Liver (tissue), 9 donors: ENCODE results near the gene SELENOO. TPM values are rescaled to one million over a fixed set of nuclear protein-coding genes. Genes with fewer than 3 reads are reported as not detected.

Experiments
- DNase-seq: peaks from one replicate; pipeline ENCODE4 v3.0.0-alpha.2; 2017; ENCODE audit warnings: low spot score
- H3K27ac ChIP-seq, 2 donors: one replicate each; pipeline ENCODE4 v1.7.0; 2013; ENCODE audit warnings: inconsistent platforms in 2 of 2, low read length in 2 of 2, control low read depth in 1 of 2, low read depth in 1 of 2, mild to moderate bottlenecking in 1 of 2
- H3K27me3 ChIP-seq, 4 donors: one replicate each; pipeline versions ENCODE4 v1.6.1 to v1.7.0; 2013; ENCODE audit warnings: low read length in 3 of 4, inconsistent platforms in 1 of 4, mild to moderate bottlenecking in 1 of 4, moderate library complexity in 1 of 4; ENCODE audit not compliant: control insufficient read depth in 4 of 4, insufficient read depth in 4 of 4
- H3K36me3 ChIP-seq, 4 donors: one replicate each; pipeline versions ENCODE4 v1.6.1 to v1.7.0; 2013; ENCODE audit warnings: low read length in 3 of 4, mild to moderate bottlenecking in 3 of 4, low read depth in 1 of 4, moderate library complexity in 1 of 4; ENCODE audit not compliant: control insufficient read depth in 4 of 4, insufficient read depth in 3 of 4
- H3K4me1 ChIP-seq, 4 donors: one replicate each; pipeline versions ENCODE4 v1.6.1 to v1.7.0; 2013; ENCODE audit warnings: low read length in 3 of 4, mild to moderate bottlenecking in 3 of 4, moderate library complexity in 1 of 4; ENCODE audit not compliant: control insufficient read depth in 4 of 4, insufficient read depth in 4 of 4
- H3K4me3 ChIP-seq, 3 donors: one replicate each; pipeline versions ENCODE4 v1.6.1 to v1.7.0; 2013; ENCODE audit warnings: low read length in 3 of 3, control low read depth in 1 of 3, low read depth in 1 of 3, mild to moderate bottlenecking in 1 of 3
- H3K9ac ChIP-seq, 2 donors: one replicate each; pipeline ENCODE4 v1.7.0; 2013; ENCODE audit warnings: low read length in 2 of 2, mild to moderate bottlenecking in 2 of 2, moderate library complexity in 2 of 2, control low read depth in 1 of 2, low read depth in 1 of 2
- H3K9me3 ChIP-seq, 4 donors: one replicate each; pipeline versions ENCODE4 v1.6.1 to v1.7.0; 2013; ENCODE audit warnings: low read length in 3 of 4; ENCODE audit not compliant: control insufficient read depth in 4 of 4
- ATF3 ChIP-seq: IDR thresholded peaks from 2 replicates; pipeline ENCODE4 v1.6.1; 2016; ENCODE audit warnings: antibody characterized with exemption
- CTCF ChIP-seq: fragments of 150-350 bp; IDR thresholded peaks from 2 replicates; pipeline ENCODE4 v1.5.1; 2017; ENCODE audit warnings: improper control_type of control experiment, low read depth, low read length; ENCODE audit not compliant: missing input control
- EGR1 ChIP-seq, 2 donors: IDR thresholded peaks; 2 replicates each; pipeline ENCODE4 v1.6.1; 2016 to 2018; ENCODE audit warnings: antibody characterized with exemption in 2 of 2, low read depth in 2 of 2
- FOXA1 ChIP-seq: IDR thresholded peaks from 2 replicates; pipeline ENCODE4 v1.6.1; 2016; ENCODE audit warnings: antibody characterized with exemption
- FOXA2 ChIP-seq: IDR thresholded peaks from 2 replicates; pipeline ENCODE4 v1.6.1; 2016; ENCODE audit warnings: antibody characterized with exemption
- GABPA ChIP-seq, 2 donors: IDR thresholded peaks in 1 of 2; conservative IDR thresholded peaks in 1 of 2; 2 replicates each; pipeline ENCODE4 v1.6.1; 2016; ENCODE audit warnings: antibody characterized with exemption in 2 of 2, mild to moderate bottlenecking in 1 of 2, moderate library complexity in 1 of 2
- HNF4A ChIP-seq, 2 donors: conservative IDR thresholded peaks; 2 replicates each; pipeline ENCODE4 v1.6.1; 2016; ENCODE audit warnings: antibody characterized with exemption in 2 of 2, mild to moderate bottlenecking in 2 of 2
- HNF4G ChIP-seq: IDR thresholded peaks from 2 replicates; pipeline ENCODE4 v1.6.1; 2016; ENCODE audit warnings: antibody characterized with exemption
- JUND ChIP-seq, 2 donors: IDR thresholded peaks; 2 replicates each; pipeline ENCODE4 v1.6.1; 2016; ENCODE audit warnings: antibody characterized with exemption in 2 of 2
- MAX ChIP-seq: IDR thresholded peaks from 2 replicates; pipeline ENCODE4 v1.6.1; 2016; ENCODE audit warnings: antibody characterized with exemption
- NR2F2 ChIP-seq: IDR thresholded peaks from 2 replicates; pipeline ENCODE4 v1.6.1; 2016; ENCODE audit warnings: antibody characterized with exemption
- RAD21 ChIP-seq, 2 donors: IDR thresholded peaks; 2 replicates each; pipeline ENCODE4 v1.6.1; 2016; ENCODE audit warnings: antibody characterized with exemption in 2 of 2, mild to moderate bottlenecking in 2 of 2
- REST ChIP-seq: IDR thresholded peaks from 2 replicates; pipeline ENCODE4 v1.6.1; 2016; ENCODE audit warnings: antibody characterized with exemption, mild to moderate bottlenecking
- RXRA ChIP-seq, 2 donors: IDR thresholded peaks; 2 replicates each; pipeline ENCODE4 v1.6.1; 2017 to 2018; ENCODE audit warnings: antibody characterized with exemption in 2 of 2, mild to moderate bottlenecking in 1 of 2
- SP1 ChIP-seq: IDR thresholded peaks from 2 replicates; pipeline ENCODE4 v1.6.1; 2018; ENCODE audit warnings: antibody characterized with exemption, mild to moderate bottlenecking
- TAF1 ChIP-seq: conservative IDR thresholded peaks from 2 replicates; pipeline ENCODE4 v1.6.1; 2016; ENCODE audit warnings: antibody characterized with exemption, mild to moderate bottlenecking
- YY1 ChIP-seq: IDR thresholded peaks from 2 replicates; pipeline ENCODE4 v1.6.1; 2016; ENCODE audit warnings: antibody characterized with exemption, mild to moderate bottlenecking
- WGBS: extraction: QIAGEN DNeasy Blood & Tissue Kit; methylation state at CpG from one replicate; pipeline ENCODE4 v1.1.7; 2013; 5-methylcytosine and 5-hydroxymethylcytosine counted together
- polyA plus RNA-seq, 2 donors: library from polyadenylated mRNA; stranded (reverse) in 1 of 2; unstranded in 1 of 2; fragments of 200-250 nt in 1 of 2; fragments of >200 nt in 1 of 2; fragmentation: Nextera tagmentation in 1 of 2; extraction: Ambion mirVana in 1 of 2; gene quantifications; one replicate each; pipeline versions ENCODE4 v1.2.1 to v1.2.3, GENCODE V29; 2013 to 2015
- total RNA-seq, 2 donors: library from RNA; depleted of rRNA; stranded (reverse); fragments of >200 nt; gene quantifications; one replicate each; pipeline ENCODE4 v1.2.3, GENCODE V29; 2014
- TF ChIP-seq, protein P1 (sequence below): IDR thresholded peaks from 2 replicates; pipeline ENCODE4 v1.6.1; 2016; ENCODE audit warnings: antibody characterized with exemption
- donor health status: healthy.
- donor health status: healthy.
- donor health status: healthy.
- donor health status: healthy.
- donor health status: healthy.

The SELENOO gene
- total and polyA plus RNA-seq, 4 donors = 16.4 to 59.2 (median 42.2) TPM

DNA sequence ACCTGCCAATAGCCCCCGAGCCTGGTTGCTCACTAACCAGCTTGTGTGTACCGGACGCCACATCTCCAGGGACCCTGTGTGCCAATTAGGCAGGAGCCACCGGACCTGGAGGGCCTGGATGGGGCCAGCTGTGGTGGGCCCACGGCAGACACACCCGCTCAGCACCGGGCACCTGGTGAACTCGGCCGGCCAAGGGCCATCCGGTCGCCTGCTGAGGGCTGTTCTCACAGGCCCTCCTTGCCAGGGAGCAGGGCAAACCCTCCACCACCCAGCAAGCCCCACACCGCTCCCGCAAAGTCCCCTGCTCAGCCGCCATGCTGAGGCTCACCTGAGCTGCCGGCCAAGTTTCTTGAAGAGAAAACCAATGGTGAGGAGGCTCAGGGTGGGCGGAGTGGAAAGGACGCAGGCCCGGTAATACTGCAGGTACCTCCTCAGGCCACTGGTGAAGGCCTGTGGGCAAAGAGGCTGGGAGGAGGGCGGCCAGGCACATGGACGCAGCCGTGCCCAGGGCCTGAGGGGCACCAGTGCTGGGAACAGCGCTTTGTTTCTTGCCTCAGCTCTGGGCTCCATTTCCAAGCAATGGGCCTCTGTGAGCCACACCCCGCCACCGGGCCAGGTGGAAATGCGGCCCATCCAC, 26.9 kb downstream of the SELENOO start:
- Histone ChIP-seq H3K27ac (no peak overlapping the region), H3K4me1 (no peaks in the 10 kb centered on the region), H3K9ac (no peak overlapping the region), H3K4me3 (no peak overlapping the region), H3K36me3 (peaks cover 8 to 59% (median 24%) of the 10 kb centered on the region in 4 donors), H3K9me3 (no peaks in the 10 kb centered on the region), H3K27me3 (no peaks in the 10 kb centered on the region)
- no peak for TF ChIP-seq NR2F2
- TF ChIP-seq YY1 = no peak
- TF ChIP-seq JUND (IDR thresholded peaks at IDR 0.05) = no peak
- TF ChIP-seq RAD21 (IDR thresholded peaks at IDR 0.05) = no peak
- TF ChIP-seq HNF4A (conservative IDR thresholded peaks at IDR 0.05) = no peak
- TF ChIP-seq SP1 = no peak
- TF ChIP-seq MAX = no peak
- no peak for TF ChIP-seq FOXA2
- no peak for DNase-seq
- WGBS = 92% methylated on average over 25 of the region's 25 CpGs

GRCh38 chr22:50228366-50228765, 27.6 kb downstream of the SELENOO start:
- no peaks in the 10 kb centered on the region for H3K9me3 ChIP-seq
- no peak for DNase-seq
- 97% methylated on average over 9 of the region's 9 CpGs for WGBS
- peaks cover 7 to 58% (median 23%) of the 10 kb centered on the region in 4 donors for H3K36me3 ChIP-seq
- no peaks in the 10 kb centered on the region for H3K4me1 ChIP-seq
- TF ChIP-seq TAF1 = no peak
- no peak for TF ChIP-seq EGR1 (IDR thresholded peaks at IDR 0.05; ENCODE audit: low read depth in 2 of 2)
- TF ChIP-seq MAX = no peak
- no peak for TF ChIP-seq FOXA2
- TF ChIP-seq YY1 = no peak
- no peak for TF ChIP-seq CTCF
- TF ChIP-seq HNF4G = no peak
- TF ChIP-seq RAD21 (IDR thresholded peaks at IDR 0.05) = no peak
- no peak for TF ChIP-seq NR2F2
- no peak for TF ChIP-seq HNF4A (conservative IDR thresholded peaks at IDR 0.05)
- no peak for TF ChIP-seq JUND (IDR thresholded peaks at IDR 0.05)
- TF ChIP-seq ATF3 = no peak
- no peak for TF ChIP-seq FOXA1
- H3K27me3 ChIP-seq = no peaks in the 10 kb centered on the region
- no peak overlapping the region for H3K4me3 ChIP-seq
- no peak overlapping the region for H3K27ac ChIP-seq
- no peak overlapping the region for H3K9ac ChIP-seq

- WGBS = 98% methylated on average over 16 of the region's 16 CpGs
- H3K27ac ChIP-seq = no peak overlapping the region
- peaks cover 7 to 52% (median 18%) of the 10 kb centered on the region in 4 donors for H3K36me3 ChIP-seq
- no peaks in the 10 kb centered on the region for H3K27me3 ChIP-seq
- H3K9me3 ChIP-seq = no peaks in the 10 kb centered on the region
- H3K4me1 ChIP-seq = no peaks in the 10 kb centered on the region
- H3K4me3 ChIP-seq = no peak overlapping the region
- DNase-seq = no peak
- H3K9ac ChIP-seq = no peak overlapping the region
- TF ChIP-seq RAD21 (IDR thresholded peaks at IDR 0.05) (no peak), FOXA1 (no peak), HNF4A (conservative IDR thresholded peaks at IDR 0.05) (no peak), FOXA2 (no peak), HNF4G (no peak), REST (no peak), MAX (no peak), NR2F2 (no peak), GABPA (IDR thresholded peaks at IDR 0.05 in 1 of 2, conservative IDR thresholded peaks at IDR 0.05 in 1 of 2) (no peak), YY1 (no peak), JUND (IDR thresholded peaks at IDR 0.05) (no peak), TAF1 (no peak), RXRA (IDR thresholded peaks at IDR 0.05) (no peak), SP1 (no peak)
- TF ChIP-seq, protein P1, sequence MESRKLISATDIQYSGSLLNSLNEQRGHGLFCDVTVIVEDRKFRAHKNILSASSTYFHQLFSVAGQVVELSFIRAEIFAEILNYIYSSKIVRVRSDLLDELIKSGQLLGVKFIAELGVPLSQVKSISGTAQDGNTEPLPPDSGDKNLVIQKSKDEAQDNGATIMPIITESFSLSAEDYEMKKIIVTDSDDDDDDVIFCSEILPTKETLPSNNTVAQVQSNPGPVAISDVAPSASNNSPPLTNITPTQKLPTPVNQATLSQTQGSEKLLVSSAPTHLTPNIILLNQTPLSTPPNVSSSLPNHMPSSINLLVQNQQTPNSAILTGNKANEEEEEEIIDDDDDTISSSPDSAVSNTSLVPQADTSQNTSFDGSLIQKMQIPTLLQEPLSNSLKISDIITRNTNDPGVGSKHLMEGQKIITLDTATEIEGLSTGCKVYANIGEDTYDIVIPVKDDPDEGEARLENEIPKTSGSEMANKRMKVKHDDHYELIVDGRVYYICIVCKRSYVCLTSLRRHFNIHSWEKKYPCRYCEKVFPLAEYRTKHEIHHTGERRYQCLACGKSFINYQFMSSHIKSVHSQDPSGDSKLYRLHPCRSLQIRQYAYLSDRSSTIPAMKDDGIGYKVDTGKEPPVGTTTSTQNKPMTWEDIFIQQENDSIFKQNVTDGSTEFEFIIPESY = no peak
Measured at GRCh38 chr22:50229370-50229769, 28.6 kb downstream of the SELENOO start.
